DMS153 treated with DMSO at 0.1 percent for 48 hours (cell line): ENCODE results near the gene NR4A2.

Experiments used
- DNase-seq: peaks from one replicate; lab custom pipeline; 2025; ENCODE audit not compliant: unreplicated experiment; lab: John Stamatoyannopoulos, UW

NR4A2 gene

DNA sequence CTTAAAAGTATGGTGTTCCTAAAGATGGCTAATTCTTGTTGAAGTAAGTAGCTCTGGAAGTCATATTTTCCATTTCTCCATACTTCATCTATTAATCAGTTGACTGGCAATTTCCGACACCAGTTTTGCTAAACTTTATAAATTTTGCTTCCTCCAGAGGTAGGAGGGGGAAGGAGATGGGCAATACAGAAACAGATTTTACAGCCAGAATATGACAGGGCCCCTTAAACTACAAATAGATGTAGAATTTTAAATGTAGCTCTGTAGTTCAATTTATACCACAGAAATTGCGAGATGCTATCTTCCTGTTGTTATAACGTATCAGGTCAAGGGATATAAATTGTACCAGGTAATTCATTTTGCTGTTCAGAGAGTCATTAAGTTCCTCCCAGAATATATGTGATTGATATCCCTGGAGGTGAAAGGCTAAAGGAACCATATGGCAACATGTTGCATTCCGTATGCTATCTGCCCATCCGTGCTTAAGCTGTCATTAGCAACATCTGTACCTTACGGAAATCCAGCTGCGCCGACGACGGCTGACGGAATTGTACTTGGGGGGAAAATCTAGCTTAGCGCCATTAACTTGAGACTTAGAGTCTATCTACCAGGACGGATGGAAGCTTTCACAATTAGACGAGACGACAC lies 8.4 kb upstream of the NR4A2 start:
- peak; percentile 76 for DNase-seq

DNA sequence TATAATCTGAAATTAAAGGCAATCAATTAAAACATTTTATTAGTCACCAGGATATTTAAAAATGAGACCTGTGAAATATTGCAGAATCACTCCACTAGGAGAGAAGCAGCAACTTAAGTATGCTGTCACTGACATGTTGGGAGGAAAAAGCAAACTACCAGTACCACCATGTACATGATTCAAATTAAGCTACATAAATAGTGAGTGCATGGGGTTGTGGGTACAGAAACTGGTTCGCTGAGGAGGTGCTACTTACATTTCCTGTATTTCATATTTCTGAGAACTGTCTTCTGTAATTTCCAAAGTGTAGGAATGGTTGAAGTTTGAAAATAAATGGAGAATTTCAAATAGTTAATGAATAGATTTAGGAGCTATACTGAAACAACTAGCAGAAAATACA lies 7.9 kb upstream of the NR4A2 start:
- DNase-seq, result no peak

DNA sequence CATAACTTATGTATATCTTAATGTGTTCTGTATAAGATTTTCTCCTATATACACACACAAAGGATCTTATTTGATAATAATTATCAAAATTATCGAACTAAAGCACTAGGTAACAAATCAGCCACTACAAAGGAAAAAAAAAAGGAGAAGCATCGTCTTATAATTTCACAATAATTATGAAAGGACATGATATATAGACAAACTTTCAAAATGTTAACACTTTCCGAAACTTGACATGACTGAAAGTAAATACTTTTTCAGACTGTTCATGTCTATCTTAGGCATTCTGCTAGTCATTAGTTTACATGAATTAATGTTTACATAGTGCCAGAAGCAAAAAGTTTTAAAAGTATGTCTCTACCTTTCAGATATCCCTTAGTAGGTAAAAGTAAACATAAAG lies 7.3 kb upstream of the NR4A2 start:
- no peak for DNase-seq

DNA sequence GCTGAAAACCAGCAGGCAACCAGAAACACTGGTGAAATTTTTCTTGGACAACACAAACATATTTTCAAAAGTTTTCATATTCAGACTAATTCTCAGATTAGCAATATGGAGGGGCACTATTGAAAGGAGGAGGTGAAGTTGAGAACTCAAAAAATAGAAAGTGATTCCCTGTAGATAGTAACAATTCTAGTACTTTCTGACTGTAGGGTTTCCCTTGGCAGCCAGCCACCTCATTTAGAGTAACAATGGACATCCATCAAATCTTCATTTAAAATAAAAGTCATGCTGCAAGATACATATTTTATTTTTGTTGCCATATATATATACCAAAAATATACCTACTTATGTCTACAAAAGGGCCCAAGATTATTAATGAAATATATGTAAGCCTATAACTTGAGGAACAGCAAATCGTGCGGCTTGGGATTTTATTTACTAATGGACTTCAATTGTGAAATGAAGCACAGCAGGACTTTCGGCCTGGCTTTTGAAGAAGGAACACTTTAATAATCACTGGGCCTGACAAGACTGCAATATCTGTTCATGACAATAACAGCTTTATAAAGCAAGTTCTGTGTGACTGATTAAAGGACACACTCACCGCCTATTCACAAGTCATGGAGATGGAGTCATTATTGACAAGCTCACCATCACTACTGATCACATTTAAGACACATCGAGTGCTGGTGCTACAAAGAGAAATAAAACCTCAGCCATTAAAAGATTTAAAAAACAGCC lies 6.8 kb upstream of the NR4A2 start:
- DNase-seq, result peak; percentile 42

DNA sequence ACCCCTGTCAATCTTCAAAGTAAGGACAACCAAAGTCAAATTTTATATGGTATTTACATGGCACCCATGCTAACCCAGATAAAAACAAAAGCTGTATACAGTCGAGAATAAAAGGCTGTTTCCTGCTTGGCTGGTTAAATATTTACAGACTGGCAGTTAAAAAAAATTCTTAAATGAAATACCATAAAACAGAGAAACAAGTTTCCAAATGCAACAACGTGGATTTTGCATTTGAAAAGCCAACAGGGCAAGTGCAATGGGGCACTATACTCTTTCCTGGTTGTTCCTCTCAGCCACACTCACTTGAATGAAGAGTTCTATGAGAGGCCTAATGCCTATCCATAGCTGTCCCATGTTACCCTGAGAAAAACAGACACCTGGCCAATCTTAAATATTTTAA lies 6.1 kb upstream of the NR4A2 start:
- DNase-seq, result peak; percentile 71

DNA sequence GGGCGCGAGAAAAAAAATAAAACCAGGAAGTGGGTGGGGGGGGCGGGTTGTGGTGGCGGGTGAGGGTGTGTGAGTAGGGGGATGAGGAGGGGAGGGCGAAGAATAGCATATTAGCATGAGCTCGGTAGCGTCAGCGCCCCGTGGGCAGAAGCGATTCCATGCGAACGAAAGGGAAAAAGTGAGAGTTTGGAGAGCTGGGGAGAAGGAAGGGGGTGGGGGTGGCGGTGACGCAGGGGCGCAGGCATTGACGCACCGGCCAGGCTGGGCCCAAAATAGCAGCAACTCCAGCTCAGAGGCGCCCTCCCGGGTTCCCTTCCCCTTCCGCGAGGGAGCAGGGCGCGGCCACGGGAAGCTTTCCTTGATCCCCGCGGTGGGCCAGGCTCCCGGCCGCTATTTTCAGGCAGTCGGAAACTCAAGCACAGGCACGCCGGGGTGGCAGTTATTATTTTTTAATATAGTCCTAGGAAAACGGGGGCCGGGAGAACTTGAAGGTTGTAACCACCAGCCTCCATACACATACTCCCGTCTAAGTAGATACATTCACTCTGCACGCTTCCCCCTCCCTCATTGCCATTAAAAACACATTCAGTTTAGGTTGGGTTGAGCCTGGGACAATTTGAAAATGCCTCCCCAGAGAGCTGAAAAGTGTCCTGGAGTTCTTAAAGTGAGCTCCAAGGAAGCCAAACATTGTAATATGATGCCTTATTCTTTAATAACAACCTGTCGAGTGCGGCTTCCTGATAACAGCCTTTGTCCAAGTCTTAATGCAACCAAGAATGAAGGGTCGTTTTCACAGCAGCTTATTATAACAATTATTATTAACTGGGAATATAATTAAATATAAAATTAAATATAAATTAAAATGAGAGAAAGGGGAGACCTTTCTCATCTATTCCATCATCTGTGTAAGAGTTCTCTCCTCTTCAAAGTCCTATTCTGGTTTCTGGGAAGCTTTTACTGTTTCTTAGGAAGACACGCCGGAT lies 2.3 kb upstream of the NR4A2 start:
- DNase-seq, result peak; percentile 77

DNA sequence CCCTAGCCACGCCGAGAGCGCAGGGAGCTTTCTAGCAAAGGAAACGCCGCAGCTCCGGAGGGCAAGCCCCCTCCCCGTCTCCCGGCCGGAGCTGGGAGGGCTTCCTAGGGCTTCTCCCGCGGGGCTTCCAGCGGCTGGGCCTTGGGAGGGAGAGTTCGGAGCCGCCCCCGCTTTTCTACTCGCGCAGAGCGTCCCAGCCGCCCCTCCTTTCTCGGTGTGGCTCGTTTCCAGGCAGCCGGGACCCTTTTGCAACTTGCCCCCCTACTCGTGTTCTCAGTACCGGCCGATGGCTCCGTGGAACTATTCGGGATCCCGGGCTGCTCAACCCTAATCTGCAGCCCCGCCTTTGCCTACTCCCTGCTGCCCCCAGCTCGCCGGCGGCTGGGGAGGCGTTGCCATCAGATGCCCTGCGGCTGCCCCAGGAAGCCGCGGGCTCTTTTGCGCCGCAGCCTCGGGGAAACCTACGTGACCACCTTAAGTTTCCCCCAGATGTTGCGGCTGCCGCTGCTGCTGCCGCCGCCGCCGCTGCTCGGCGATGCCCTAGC lies 1.5 kb upstream of the NR4A2 start:
- DNase-seq, result peak; percentile 15

DNA sequence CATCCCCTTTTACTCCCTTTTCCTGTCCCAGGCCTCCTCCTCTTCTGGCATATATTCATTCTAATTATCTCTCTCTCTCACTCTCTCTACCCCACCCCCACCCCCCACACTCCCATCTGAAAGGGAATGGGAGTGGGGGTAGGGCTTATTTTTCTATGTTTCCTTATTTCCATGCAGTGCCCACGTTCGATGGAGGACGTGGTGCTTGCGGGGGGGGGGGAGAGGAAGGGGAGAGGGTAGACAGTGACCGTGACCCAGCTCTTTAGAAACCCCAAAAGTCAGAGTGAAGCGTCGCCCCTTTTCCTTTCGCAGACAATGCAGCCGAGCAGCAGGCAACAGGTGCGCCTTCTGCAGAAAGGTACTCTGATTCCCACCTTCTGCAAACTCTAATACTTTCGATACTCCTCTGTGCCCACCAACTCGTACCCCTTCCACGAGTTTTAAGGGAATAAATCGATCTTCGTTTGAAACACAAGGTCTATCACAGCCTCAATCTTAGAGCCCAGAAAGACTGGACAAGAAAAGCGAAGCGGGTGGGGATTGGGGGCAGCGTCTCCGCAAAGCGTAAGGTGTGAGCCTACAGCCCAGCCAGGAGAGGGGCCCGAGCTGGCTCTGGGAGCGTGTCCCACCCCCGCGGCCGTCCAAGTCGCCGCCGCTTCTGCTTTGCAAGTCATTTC lies 891 bp upstream of the NR4A2 start:
- DNase-seq, result no peak

DNA sequence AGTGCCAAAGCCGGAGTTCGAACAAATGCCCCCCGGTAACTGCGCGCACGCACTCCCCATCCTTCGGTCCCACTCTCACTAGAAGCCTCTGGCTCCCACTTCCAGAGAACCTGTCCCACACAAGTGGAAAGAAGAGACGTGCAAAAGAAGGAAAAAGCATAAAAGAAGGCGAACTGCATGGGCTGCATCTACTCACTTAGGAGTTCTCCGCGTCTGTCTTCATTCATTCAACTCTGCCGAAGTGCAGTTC lies 312 bp downstream of the NR4A2 start:
- DNase-seq, result no peak

DNA sequence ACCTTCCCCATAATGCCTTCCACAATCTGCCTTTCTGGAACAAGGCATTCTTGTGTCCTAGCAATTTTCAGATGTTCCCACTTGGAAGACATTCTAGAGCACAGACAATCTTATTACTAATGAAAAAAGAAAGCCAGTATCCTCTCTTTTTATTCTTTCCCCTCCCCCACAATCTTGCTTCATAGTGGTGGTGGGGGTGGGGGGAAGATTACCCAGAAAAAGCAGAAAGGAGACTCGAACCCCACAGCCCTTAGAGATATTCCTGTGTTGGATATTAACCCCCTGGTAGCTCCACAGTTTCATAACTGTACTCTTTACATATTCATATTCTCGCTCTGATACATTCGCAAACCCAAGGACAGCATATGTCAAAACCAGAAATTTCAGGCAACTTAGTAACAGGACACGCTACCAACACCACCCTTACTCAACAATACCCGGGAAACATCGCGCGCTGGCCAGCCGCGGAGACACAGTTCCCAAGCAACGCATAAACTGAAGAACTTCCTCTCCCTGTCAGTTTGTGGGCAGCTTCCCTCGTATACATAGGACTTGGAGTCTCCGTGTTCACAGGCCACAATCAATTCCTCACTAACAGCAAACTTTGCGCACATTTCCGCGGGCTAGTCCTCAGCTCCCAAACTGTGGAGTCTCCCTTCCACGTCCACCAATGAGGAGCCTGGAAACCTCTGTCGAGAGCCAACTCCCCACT lies 793 bp downstream of the NR4A2 start:
- peak; percentile 33 for DNase-seq

DNA sequence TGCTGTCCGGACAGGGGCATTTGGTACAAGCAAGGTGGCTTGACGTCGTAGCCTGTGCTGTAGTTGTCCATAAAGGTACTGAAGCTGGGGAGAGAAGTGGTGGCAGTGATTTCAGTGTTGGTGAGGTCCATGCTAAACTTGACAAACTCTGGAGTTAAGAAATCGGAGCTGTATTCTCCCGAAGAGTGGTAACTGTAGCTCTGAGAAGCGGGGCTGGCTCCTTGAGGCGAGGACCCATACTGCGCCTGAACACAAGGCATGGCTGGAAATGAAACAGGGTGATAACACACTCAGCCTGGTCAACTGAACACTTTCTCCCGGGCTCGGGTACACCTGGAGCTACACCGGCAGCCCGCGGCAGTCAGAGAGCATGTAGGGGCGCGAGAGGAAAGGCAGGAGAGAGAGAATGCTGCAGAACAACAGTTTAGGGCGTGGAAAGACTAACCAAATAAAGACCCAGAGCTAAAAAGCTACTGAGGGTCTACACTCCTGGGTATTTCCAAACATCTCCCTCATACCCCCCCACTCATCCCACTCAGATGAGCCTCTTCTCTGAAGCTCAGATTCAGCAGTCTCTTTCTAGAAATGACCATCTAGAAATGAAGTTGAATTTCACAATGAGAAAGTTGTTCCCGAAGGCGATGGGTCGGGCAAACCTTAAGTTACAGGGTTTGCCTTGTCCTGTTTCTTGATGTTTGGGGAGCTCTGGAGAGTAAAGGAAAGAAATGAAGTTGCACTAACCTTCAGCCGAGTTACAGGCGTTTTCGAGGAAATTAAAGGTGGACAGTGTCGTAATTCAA lies 2.4 kb downstream of the NR4A2 start:
- no peak for DNase-seq

DNA sequence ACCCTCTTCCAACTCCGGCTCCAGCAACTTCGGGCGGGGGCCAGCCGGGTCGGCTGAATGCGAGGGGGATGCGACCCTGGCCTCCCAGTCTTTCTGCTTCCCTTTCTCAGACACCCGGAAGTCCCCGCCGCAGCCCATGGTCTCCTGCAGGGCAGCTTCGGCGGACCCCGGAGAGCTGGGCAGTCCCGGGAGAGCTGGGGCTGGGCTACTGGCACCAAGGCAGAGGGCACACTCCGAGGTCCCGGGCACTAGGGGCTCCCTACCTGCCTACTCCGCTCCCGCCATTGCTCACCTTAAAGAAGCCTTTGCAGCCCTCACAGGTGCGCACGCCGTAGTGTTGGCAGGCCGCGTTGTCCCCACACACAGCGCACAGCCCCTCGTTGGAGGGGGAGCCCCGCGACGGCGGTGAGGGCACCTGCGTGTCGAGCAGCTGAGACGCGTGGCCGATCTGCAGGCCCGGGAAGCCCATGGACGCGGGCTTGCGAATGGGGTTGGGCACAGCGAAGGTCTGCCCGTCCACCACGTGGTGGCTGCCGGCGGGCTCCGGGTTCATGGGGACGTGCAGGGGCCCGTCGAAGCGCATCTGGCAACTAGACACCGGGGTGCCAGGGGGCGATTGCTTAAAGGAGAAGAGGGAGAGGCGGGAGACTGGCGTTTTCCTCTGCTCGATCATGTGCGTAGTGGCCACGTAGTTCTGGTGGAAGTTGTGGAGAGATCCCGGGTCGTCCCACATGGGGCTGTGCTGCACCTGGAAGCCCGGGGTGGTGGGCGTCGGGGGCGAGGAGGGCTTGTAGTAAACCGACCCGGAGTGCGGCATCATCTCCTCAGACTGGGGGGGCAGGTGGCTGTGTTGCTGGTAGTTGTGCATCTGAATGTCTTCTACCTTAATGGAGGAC lies 3.2 kb downstream of the NR4A2 start:
- DNase-seq, result no peak

DNA sequence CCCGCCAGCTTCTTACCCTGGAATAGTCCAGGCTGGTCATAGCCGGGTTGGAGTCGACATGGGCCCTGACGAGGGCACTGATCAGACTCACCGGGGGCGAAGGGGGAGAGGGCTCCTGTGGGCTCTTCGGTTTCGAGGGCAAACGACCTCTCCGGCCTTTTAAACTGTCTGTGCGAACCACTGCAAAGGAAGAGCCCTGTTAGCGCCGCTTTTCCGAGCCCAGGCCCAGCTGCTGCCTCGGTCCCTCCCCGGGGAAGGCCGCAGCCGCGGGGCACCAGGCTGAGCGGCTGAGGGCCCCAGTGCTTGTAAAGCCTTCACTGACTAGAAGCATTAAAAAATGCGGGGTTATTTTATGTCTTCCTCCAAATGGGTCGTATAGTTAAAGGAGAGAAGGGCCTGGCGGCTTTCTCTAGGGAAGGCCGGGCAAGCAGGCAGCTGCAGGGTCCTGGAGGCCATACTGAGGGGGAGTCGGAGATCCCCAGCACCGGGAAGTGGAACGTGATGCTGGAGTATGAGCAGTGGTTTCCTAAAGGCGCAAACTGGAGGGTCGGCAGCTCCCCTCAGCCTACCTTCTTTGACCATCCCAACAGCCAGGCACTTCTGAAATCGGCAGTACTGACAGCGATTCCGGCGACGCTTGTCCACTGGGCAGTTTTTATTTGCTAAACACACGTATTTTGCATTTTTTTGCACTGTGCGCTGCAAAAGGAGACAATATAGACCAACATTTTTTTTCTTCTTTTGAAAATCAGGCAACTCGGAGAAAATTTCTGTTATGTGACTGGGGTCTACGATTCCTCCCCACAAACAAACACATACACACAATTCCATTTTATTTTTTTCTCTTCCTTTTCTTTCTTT lies 4.5 kb downstream of the NR4A2 start:
- no peak for DNase-seq

DNA sequence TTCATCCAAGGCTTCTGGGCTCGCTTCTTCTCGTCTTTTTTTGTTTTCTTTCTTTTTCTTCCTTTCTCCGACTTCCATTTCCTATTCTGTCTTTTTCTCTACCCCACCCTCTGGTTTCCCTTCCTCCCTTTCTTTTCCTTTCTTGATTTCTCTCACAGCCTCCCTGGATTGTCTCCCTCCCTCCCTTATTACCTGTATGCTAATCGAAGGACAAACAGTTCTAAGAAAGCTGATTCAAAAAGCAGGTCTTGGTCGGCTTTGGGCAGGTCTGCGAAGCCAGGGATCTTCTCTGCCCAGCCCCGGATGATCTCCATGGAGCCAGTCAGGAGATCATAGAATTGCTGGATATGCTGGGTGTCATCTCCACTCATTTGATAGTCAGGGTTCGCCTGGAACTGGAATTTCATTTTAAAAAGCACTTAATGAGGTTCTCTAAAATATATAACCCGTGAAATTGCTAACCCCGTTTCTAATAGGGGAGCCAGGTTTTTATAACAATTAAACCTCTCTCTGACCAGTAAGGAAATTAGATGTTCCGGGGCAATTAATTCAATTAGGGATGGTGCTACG lies 5.9 kb downstream of the NR4A2 start:
- DNase-seq, result no peak

DNA sequence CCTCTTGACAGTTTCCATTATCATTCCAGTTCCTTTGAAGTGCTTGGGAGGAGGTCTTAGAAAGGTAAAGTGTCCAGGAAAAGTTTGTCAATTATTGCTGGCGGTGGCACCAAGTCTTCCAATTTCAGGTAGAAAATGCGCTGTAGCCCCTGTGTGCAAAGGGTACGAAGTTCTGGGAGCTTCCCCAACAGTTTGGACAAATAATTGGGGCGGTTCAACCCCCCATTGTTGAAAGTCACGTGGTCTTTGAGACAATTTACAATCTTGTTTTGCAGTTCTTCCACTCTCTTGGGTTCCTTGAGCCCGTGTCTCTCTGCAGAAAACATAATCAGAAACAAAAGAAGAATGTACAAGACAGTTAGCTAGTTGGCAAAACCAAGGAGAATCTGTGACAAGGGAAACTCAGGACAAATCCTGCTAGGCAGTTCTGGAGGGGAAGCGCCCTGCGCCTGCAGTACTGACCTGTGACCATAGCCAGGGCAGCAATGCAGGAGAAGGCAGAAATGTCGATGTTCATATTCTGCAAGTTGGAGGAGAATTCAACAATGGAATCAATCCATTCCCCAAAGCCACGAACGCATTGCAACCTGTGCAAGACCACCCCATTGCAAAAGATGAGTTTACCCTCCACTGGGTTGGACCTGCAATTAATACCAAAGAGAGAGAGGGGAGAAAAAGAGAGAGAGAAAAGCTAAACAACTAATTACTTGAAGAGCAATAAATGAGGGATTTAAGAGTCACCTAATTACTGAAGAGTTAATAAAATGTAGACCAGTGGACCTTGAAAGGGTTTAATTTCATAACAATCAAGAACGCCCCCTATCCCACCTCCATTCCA lies 6.6 kb downstream of the NR4A2 start:
- no peak for DNase-seq

DNA sequence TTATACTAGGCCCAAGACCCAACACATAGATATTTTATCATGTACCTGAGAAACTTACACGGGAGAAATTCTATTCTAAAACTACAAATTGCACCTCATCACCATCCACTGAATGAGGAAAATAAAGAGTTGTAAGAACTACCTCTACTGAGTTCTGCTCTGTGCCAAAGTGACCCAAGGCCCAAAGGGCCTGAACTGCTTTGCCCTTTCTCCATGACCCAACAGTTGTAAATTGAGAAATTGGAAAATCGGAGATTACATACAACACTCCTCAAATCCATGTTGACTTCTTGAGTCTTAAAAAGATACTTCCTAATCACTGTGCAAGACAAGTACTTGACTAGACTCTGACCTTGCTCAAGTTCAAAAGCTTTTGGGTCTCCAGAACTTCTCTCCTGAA lies 8.8 kb downstream of the NR4A2 start:
- DNase-seq, result no peak
